H9 (cell line): Measurements from ENCODE around the gene ZNF513. TPM values are rescaled to one million over a fixed set of nuclear protein-coding genes. Genes with fewer than 3 reads are reported as not detected.

Experiments used
- DNase-seq: peaks from one replicate; pipeline ENCODE4 v3.0.0-alpha.2; 2017
- H2AFZ ChIP-seq: one replicate; pipeline ENCODE4 v1.6.1; 2013; ENCODE audit warnings: mild to moderate bottlenecking, low read length, control low read depth, moderate library complexity
- H2AK5ac ChIP-seq: 2 replicates; pipeline ENCODE4 v1.6.1; 2013; ENCODE audit warnings: low read length, control low read depth, mixed read lengths; ENCODE audit not compliant: insufficient read length
- H2BK120ac ChIP-seq: one replicate; pipeline ENCODE4 v1.6.1; 2013; ENCODE audit warnings: low read depth, mild to moderate bottlenecking, low read length, control low read depth, inconsistent platforms; ENCODE audit not compliant: poor library complexity, severe bottlenecking
- H2BK12ac ChIP-seq: 2 replicates; pipeline ENCODE4 v1.6.1; 2013; ENCODE audit warnings: low read length, control low read depth, mixed read lengths, low read depth; ENCODE audit not compliant: insufficient read length
- H2BK15ac ChIP-seq: 2 replicates; pipeline ENCODE4 v1.6.1; 2013; ENCODE audit warnings: low read depth, low read length, control low read depth
- H2BK20ac ChIP-seq: one replicate; pipeline ENCODE4 v1.6.1; 2013; ENCODE audit warnings: low read depth, mild to moderate bottlenecking, low read length, control low read depth, inconsistent platforms; ENCODE audit not compliant: poor library complexity, severe bottlenecking
- H2BK5ac ChIP-seq: 2 replicates; pipeline ENCODE4 v1.6.1; 2013; ENCODE audit warnings: low read length, control low read depth, mixed read lengths; ENCODE audit not compliant: insufficient read length
- H3K14ac ChIP-seq: 2 replicates; pipeline ENCODE4 v1.6.1; 2013; ENCODE audit warnings: low read length, control low read depth; ENCODE audit not compliant: insufficient read depth
- H3K18ac ChIP-seq: 2 replicates; pipeline ENCODE4 v1.6.1; 2013; ENCODE audit warnings: low read depth, mild to moderate bottlenecking, mixed read lengths, low read length, control low read depth; ENCODE audit not compliant: insufficient read length
- H3K23ac ChIP-seq: 2 replicates; pipeline ENCODE4 v1.6.1; 2013; ENCODE audit warnings: low read length, control low read depth, mixed read lengths, low read depth; ENCODE audit not compliant: insufficient read length
- H3K23me2 ChIP-seq: 2 replicates; pipeline ENCODE4 v1.6.1; 2013; ENCODE audit warnings: low read depth, mild to moderate bottlenecking, mixed read lengths, low read length, control low read depth; ENCODE audit not compliant: insufficient read length, poor library complexity, severe bottlenecking
- H3K27ac ChIP-seq: 2 replicates; pipeline ENCODE4 v1.5.1; 2013; ENCODE audit warnings: low read length, control low read depth, mixed read lengths, low read depth; ENCODE audit not compliant: insufficient read length
- H3K27me3 ChIP-seq: 2 replicates; pipeline ENCODE4 v1.6.1; 2013; ENCODE audit warnings: low read length, control low read depth, inconsistent platforms; ENCODE audit not compliant: insufficient read depth
- H3K4ac ChIP-seq: 2 replicates; pipeline ENCODE4 v1.6.1; 2013; ENCODE audit warnings: low read depth, mild to moderate bottlenecking, control low read depth, inconsistent platforms, low read length, moderate library complexity
- H3K4me1 ChIP-seq: 2 replicates; pipeline ENCODE4 v1.6.1; 2013; ENCODE audit warnings: low read length, control low read depth, inconsistent platforms; ENCODE audit not compliant: insufficient read depth
- H3K4me2 ChIP-seq: 2 replicates; pipeline ENCODE4 v1.6.1; 2013; ENCODE audit warnings: low read length, control low read depth, mixed read lengths; ENCODE audit not compliant: insufficient read length, insufficient read depth
- H3K56ac ChIP-seq: 2 replicates; pipeline ENCODE4 v1.6.1; 2013; ENCODE audit warnings: low read depth, mild to moderate bottlenecking, mixed read lengths, low read length, control low read depth; ENCODE audit not compliant: insufficient read length
- H3K79me1 ChIP-seq: 2 replicates; pipeline ENCODE4 v1.6.1; 2013; ENCODE audit warnings: low read depth, mild to moderate bottlenecking, moderate library complexity, low read length, control low read depth, inconsistent platforms; ENCODE audit not compliant: insufficient read depth, poor library complexity, severe bottlenecking
- H3K79me2 ChIP-seq: 2 replicates; pipeline ENCODE4 v1.6.1; 2013; ENCODE audit warnings: low read length, control low read depth, inconsistent platforms; ENCODE audit not compliant: insufficient read depth
- H3K9ac ChIP-seq: 2 replicates; pipeline ENCODE4 v1.6.1; 2013; ENCODE audit warnings: low read length, control low read depth, mixed read lengths; ENCODE audit not compliant: insufficient read length; ENCODE audit errors: extremely low read depth
- H3K9me3 ChIP-seq: one replicate; pipeline ENCODE4 v1.6.1; 2013; ENCODE audit warnings: low read depth, low read length, inconsistent platforms; ENCODE audit not compliant: control insufficient read depth
- H3T11ph ChIP-seq: one replicate; pipeline ENCODE4 v1.6.1; 2013; ENCODE audit warnings: mild to moderate bottlenecking, low read length, control low read depth, inconsistent platforms
- H4K20me1 ChIP-seq: one replicate; pipeline ENCODE4 v1.6.1; 2013; ENCODE audit not compliant: control insufficient read depth, insufficient read length, insufficient read depth
- H4K5ac ChIP-seq: 2 replicates; pipeline ENCODE4 v1.6.1; 2013; ENCODE audit warnings: low read depth, mild to moderate bottlenecking, mixed read lengths, low read length, control low read depth; ENCODE audit not compliant: insufficient read length
- H4K8ac ChIP-seq: replicated peaks from 2 replicates; pipeline ENCODE4 v1.6.1; 2013; ENCODE audit warnings: low read length, control low read depth, mixed read lengths, low read depth; ENCODE audit not compliant: insufficient read length
- H4K91ac ChIP-seq: 2 replicates; pipeline ENCODE4 v1.6.1; 2013; ENCODE audit warnings: low read depth, mild to moderate bottlenecking, moderate library complexity, mixed read lengths, low read length, control low read depth; ENCODE audit not compliant: insufficient read length
- H3K27ac Mint-ChIP-seq, 3 experiments: 2 replicates in 2 of 3; 3 replicates in 1 of 3; pipeline ENCODE4 v1.8.0; 2020 to 2021; ENCODE audit warnings: mixed read lengths in 3 of 3, mild to moderate bottlenecking in 1 of 3, moderate library complexity in 1 of 3
- H3K27me3 Mint-ChIP-seq: 2 replicates; pipeline ENCODE4 v1.8.0; 2021; ENCODE audit warnings: low read depth, mild to moderate bottlenecking, moderate library complexity, mixed read lengths
- H3K36me3 Mint-ChIP-seq, 3 experiments: 2 replicates in 2 of 3; 3 replicates in 1 of 3; pipeline ENCODE4 v1.8.0; 2020 to 2021; ENCODE audit warnings: low read depth in 3 of 3, mixed read lengths in 3 of 3; ENCODE audit not compliant: insufficient read depth in 1 of 3
- H3K4me1 Mint-ChIP-seq, 2 experiments: 2 replicates each; pipeline ENCODE4 v1.8.0; 2020; ENCODE audit warnings: mixed read lengths in 2 of 2
- H3K4me3 Mint-ChIP-seq, 2 experiments: 2 replicates in 1 of 2; 3 replicates in 1 of 2; pipeline ENCODE4 v1.8.0; 2020 to 2021; ENCODE audit warnings: mild to moderate bottlenecking in 2 of 2, mixed read lengths in 2 of 2, moderate library complexity in 1 of 2
- H3K9me3 Mint-ChIP-seq, 2 experiments: 2 replicates in 1 of 2; 3 replicates in 1 of 2; pipeline ENCODE4 v1.8.0; 2020; ENCODE audit warnings: mild to moderate bottlenecking in 2 of 2, mixed read lengths in 2 of 2, moderate library complexity in 1 of 2
- CTCF ChIP-seq: fragments of 200-600 bp; sonication (generic); conservative IDR thresholded peaks from 3 replicates; pipeline ENCODE4 v1.8.0; 2021; ENCODE audit warnings: antibody characterized with exemption, mild to moderate bottlenecking
- WGBS: extraction: QIAGEN DNeasy Blood & Tissue Kit; methylation state at CpG from one replicate; pipeline ENCODE4 v1.1.7; 2013; ENCODE audit warnings: missing lambda C conversion rate, low lambda C conversion rate, mixed read lengths; ENCODE audit not compliant: insufficient read length; ENCODE audit errors: extremely low coverage; 5-methylcytosine and 5-hydroxymethylcytosine counted together
- total RNA-seq: library from RNA; stranded (reverse); gene quantifications from 2 replicates; pipeline ENCODE4 v1.2.1, GENCODE V29; 2021

ZNF513 gene
- total RNA-seq, 1 experiment from 2014 or later: 26.5 TPM

- Histone ChIP-seq H3K4me2 (no peak overlapping the region), H3K23ac (no peak overlapping the region), H3K79me1 (peaks cover 3% of the 10 kb centered on the region), H3K79me2 (peaks cover 5% of the 10 kb centered on the region; the same call in 1 of the 2 replicates), H3K4me1 (peaks cover 3% of the 10 kb centered on the region; the same call in 1 of the 2 replicates), H4K5ac (no peak overlapping the region), H3K18ac (no peak overlapping the region), H4K91ac (no peak overlapping the region), H3K4ac (no peak overlapping the region), H3T11ph (no peak overlapping the region), H2BK20ac (no peak overlapping the region), H2AFZ (no peak overlapping the region), H3K27ac (no peak overlapping the region), H3K27me3 (no peaks in the 10 kb centered on the region), H2BK12ac (no peak overlapping the region), H2AK5ac (no peak overlapping the region), H2BK5ac (no peak overlapping the region), H3K23me2 (peaks cover 12% of the 10 kb centered on the region), H2BK15ac (no peak overlapping the region), H4K8ac (no peak overlapping the region), H3K14ac (no peak overlapping the region), H2BK120ac (no peak overlapping the region), H3K56ac (no peak overlapping the region), H4K20me1 (no peaks in the 10 kb centered on the region), H3K9me3 (no peaks in the 10 kb centered on the region), H3K9ac (no peak overlapping the region)
- Mint-ChIP-seq H3K9me3 (peaks cover 0 to 3% of the 10 kb centered on the region in 2 experiments; a peak in 1 of 5 replicates), H3K36me3 (peaks cover 43 to 70% (median 69%) of the 10 kb centered on the region in 3 experiments; a peak in 6 of 7 replicates), H3K27me3 (no peaks in the 10 kb centered on the region), H3K4me1 (peaks cover 16 to 22% of the 10 kb centered on the region in 2 experiments), H3K27ac (peak overlapping the region in 1 of 3 experiments; percentile 9; a peak in 2 of 7 replicates), H3K4me3 (peak overlapping the region in 1 of 2 experiments; percentile 42; a peak in 3 of 5 replicates)
- no peak for DNase-seq
- TF ChIP-seq CTCF: no peak
- no CpG with 5 or more reads among the region's 6 CpGs for WGBS
These were observed 7.6 kb downstream of the ZNF513 start for GRCh38 chr2:27372937-27373336.
